ENCODE data around the gene COQ10B. TPM values are rescaled to one million over a fixed set of nuclear protein-coding genes. Genes with fewer than 3 reads are reported as not detected.

The COQ10B gene
- total and polyA plus RNA-seq, 9 donors: 12.8 to 23.1 (median 18.4) TPM

GRCh38 chr2:197495433-197496134 is 42.2 kb downstream of the COQ10B start:
- no peak for DNase-seq
- Histone ChIP-seq H3K4me3 (no peak overlapping the region), H3K4me1 (ENCODE audit: insufficient read depth) (peaks cover 3% of the 10 kb centered on the region), H3K9me3 (no peaks in the 10 kb centered on the region), H3K36me3 (no peaks in the 10 kb centered on the region), H3K27ac (no peak overlapping the region), H3K27me3 (no peaks in the 10 kb centered on the region)
- TF ChIP-seq CTCF (IDR thresholded peaks at IDR 0.05): no peak
- TF ChIP-seq POLR2A (IDR thresholded peaks at IDR 0.05): no peak
- TF ChIP-seq EP300 (IDR thresholded peaks at IDR 0.05): no peak
- 86 to 89% (median 87%) methylated on average over 2 of the region's 2 CpGs for WGBS, 3 donors
- intact Hi-C loops (cut with DNase I): loop anchor here in 2 of 4 donors (5.0 to 10.0 kb wide), 2 partner anchors 43 to 61 kb away; partner anchors contain the start of genes COQ10B (in 2 of the 2) and SF3B1 (in 1 of the 2)

- H3K9me3 ChIP-seq: no peaks in the 10 kb centered on the region
- H3K27ac ChIP-seq: peak overlapping the region in 1 of 2 donors; percentile 34
- H3K4me3 ChIP-seq: no peak overlapping the region
- H3K36me3 ChIP-seq: no peaks in the 10 kb centered on the region
- DNase-seq: no peak
- H3K4me1 ChIP-seq (ENCODE audit: insufficient read depth): peaks cover 4% of the 10 kb centered on the region
- H3K27me3 ChIP-seq: no peaks in the 10 kb centered on the region
- TF ChIP-seq CTCF (IDR thresholded peaks at IDR 0.05): no peak
- no peak for TF ChIP-seq EP300 (IDR thresholded peaks at IDR 0.05)
- no peak for TF ChIP-seq POLR2A (IDR thresholded peaks at IDR 0.05)
- intact Hi-C loops (cut with DNase I): loop anchor here in 2 of 4 donors (5.0 to 10.0 kb wide), 2 partner anchors 44 to 62 kb away; partner anchors contain the start of genes COQ10B (in 2 of the 2) and SF3B1 (in 1 of the 2)
Observed at GRCh38 chr2:197496695-197497094, 43.3 kb downstream of the COQ10B start.

DNA sequence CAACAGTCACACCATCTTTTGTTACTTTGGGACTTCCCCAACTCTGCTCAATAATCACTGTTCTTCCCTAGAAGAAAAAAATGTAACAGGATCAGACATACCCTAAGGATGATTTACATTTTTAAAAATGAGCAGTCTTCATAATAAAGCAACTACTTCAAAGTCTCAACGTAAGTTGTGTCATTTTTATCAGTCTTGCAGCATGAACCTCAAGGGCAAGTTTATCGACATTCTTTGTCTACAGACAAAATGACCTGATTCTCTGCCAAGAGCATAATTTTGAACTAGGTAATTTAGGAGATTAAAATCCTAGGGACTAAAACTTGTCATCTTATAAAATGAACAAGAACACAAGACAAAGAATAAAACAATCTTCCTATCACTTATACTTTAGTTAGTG is 44.0 kb downstream of the COQ10B start:
- H3K9me3 ChIP-seq: no peaks in the 10 kb centered on the region
- intact Hi-C loops (cut with DNase I): loop anchor here in 2 of 4 donors (5.0 to 10.0 kb wide), 2 partner anchors 45 to 63 kb away; partner anchors contain the start of genes COQ10B (in 2 of the 2) and SF3B1 (in 1 of the 2)
- no peak overlapping the region for H3K4me3 ChIP-seq
- no peaks in the 10 kb centered on the region for H3K36me3 ChIP-seq
- no peaks in the 10 kb centered on the region for H3K27me3 ChIP-seq
- no peak for DNase-seq
- WGBS, 3 donors: 5 to 18% (median 7%) methylated on average over 2 of the region's 2 CpGs
- peaks cover 4% of the 10 kb centered on the region for H3K4me1 ChIP-seq (ENCODE audit: insufficient read depth)
- TF ChIP-seq EP300 (IDR thresholded peaks at IDR 0.05): no peak
- H3K27ac ChIP-seq: no peak overlapping the region

GRCh38 chr2:197498235-197498936 is 45.0 kb downstream of the COQ10B start:
- Histone ChIP-seq H3K9me3 (no peaks in the 10 kb centered on the region), H3K4me3 (peak overlapping the region; percentile 95), H3K27me3 (no peaks in the 10 kb centered on the region), H3K4me1 (ENCODE audit: insufficient read depth) (peaks cover 4% of the 10 kb centered on the region), H3K36me3 (no peaks in the 10 kb centered on the region), H3K27ac (peak overlapping the region; percentile 96 to 97)
- no peak for TF ChIP-seq POLR2A (IDR thresholded peaks at IDR 0.05)
- TF ChIP-seq EP300 (IDR thresholded peaks at IDR 0.05): no peak
- TF ChIP-seq CTCF (IDR thresholded peaks at IDR 0.05): no peak
- WGBS, 3 donors: 6 to 8% (median 7%) methylated on average over 14 of the region's 14 CpGs
- no peak for DNase-seq
- intact Hi-C loops (cut with DNase I): loop anchor here in 2 of 4 donors (5.0 to 10.0 kb wide), 2 partner anchors 46 to 64 kb away; partner anchors contain the start of genes COQ10B (in 2 of the 2) and SF3B1 (in 1 of the 2)

Measured in ovary (tissue), 9 donors.